RWPE2 (cell line): Measurements from ENCODE around the gene ZNF394.
"Not testable (repeated sequence)": the region's sequence is repeated elsewhere in the genome, so short reads cannot be mapped to it uniquely, and the experiment has no call there.

Experiments
- ATAC-seq: fragments of 200-7000 bp; cut with Tn5 transposase; 3 replicates; pipeline ENCODE4 v1.9.1; 2021; ENCODE audit warnings: low read depth
- DNase-seq: peaks from one replicate; pipeline ENCODE4 v3.0.0-alpha.2; 2020; ENCODE audit warnings: low spot score
- H3K27ac ChIP-seq: fragments of 450-650 bp; 2 replicates; pipeline ENCODE4 v1.5.1; 2017; ENCODE audit warnings: mild to moderate bottlenecking; ENCODE audit not compliant: poor library complexity, severe bottlenecking
- H3K27me3 ChIP-seq: fragments of 250-450 bp; sonication (Bioruptor Pico); 2 replicates; pipeline ENCODE4 v1.5.1; 2021; ENCODE audit warnings: mild to moderate bottlenecking, moderate library complexity; ENCODE audit not compliant: insufficient read depth, poor library complexity, severe bottlenecking
- H3K36me3 ChIP-seq: fragments of 250-450 bp; sonication (Bioruptor Pico); 2 replicates; pipeline ENCODE4 v1.5.1; 2020; ENCODE audit warnings: low read depth, mild to moderate bottlenecking, moderate library complexity
- H3K4me1 ChIP-seq: fragments of 250-450 bp; sonication (Bioruptor Pico); 2 replicates; pipeline ENCODE4 v1.5.1; 2021; ENCODE audit warnings: mild to moderate bottlenecking, moderate library complexity; ENCODE audit not compliant: insufficient read depth, poor library complexity, severe bottlenecking
- H3K4me3 ChIP-seq: fragments of 250-450 bp; sonication (Bioruptor Pico); 2 replicates; pipeline ENCODE4 v1.5.1; 2021; ENCODE audit warnings: mild to moderate bottlenecking, moderate library complexity; ENCODE audit not compliant: severe bottlenecking
- H3K9me3 ChIP-seq: fragments of 250-450 bp; sonication (Bioruptor Pico); 2 replicates; pipeline ENCODE4 v1.5.1; 2021; ENCODE audit warnings: mild to moderate bottlenecking, moderate library complexity; ENCODE audit not compliant: severe bottlenecking
- TF ChIP-seq, protein P1 (sequence below): fragments of 450-650 bp; IDR thresholded peaks from one replicate; pipeline ENCODE4 v1.5.1; 2017; ENCODE audit warnings: mild to moderate bottlenecking, moderate library complexity; ENCODE audit not compliant: poor library complexity, severe bottlenecking

Gene ZNF394

GRCh38 chr7:99504281-99504602 lies 4.2 kb upstream of the ZNF394 start:
- H3K4me1 ChIP-seq = peaks cover 5% of the 10 kb centered on the region
- H3K36me3 ChIP-seq = peaks cover 13% of the 10 kb centered on the region
- H3K4me3 ChIP-seq = peak overlapping the region; percentile 52
- TF ChIP-seq, protein P1, sequence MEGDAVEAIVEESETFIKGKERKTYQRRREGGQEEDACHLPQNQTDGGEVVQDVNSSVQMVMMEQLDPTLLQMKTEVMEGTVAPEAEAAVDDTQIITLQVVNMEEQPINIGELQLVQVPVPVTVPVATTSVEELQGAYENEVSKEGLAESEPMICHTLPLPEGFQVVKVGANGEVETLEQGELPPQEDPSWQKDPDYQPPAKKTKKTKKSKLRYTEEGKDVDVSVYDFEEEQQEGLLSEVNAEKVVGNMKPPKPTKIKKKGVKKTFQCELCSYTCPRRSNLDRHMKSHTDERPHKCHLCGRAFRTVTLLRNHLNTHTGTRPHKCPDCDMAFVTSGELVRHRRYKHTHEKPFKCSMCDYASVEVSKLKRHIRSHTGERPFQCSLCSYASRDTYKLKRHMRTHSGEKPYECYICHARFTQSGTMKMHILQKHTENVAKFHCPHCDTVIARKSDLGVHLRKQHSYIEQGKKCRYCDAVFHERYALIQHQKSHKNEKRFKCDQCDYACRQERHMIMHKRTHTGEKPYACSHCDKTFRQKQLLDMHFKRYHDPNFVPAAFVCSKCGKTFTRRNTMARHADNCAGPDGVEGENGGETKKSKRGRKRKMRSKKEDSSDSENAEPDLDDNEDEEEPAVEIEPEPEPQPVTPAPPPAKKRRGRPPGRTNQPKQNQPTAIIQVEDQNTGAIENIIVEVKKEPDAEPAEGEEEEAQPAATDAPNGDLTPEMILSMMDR = no peak
- no peaks in the 10 kb centered on the region for H3K27me3 ChIP-seq
- DNase-seq = no peak
- peak; percentile 87 for ATAC-seq
- H3K9me3 ChIP-seq = no peaks in the 10 kb centered on the region
- peak overlapping the region; percentile 66 for H3K27ac ChIP-seq

DNA sequence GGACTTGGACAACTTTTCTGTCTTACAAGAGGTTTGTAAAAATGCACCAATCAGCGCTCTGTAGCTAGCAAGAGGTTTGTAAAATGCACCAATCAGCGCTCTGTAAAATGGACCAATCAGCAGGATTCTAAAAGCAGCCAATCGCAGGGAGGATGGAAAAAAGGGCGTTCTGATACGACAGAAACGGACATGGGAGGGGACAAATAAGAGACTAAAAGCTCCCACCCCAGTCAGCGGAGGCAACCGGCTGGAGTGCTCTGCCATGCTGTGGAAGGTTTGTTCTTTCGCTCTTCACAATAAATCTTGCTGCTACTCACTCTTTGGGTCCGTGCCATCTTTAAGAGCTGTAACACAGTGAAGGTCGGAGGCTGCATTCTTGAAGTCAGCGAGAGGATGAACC lies 1.2 kb upstream of the ZNF394 start:
- peaks cover 23% of the 10 kb centered on the region for H3K36me3 ChIP-seq
- H3K27ac ChIP-seq, DNase-seq, H3K27me3 ChIP-seq, H3K4me1 ChIP-seq, H3K9me3 ChIP-seq, H3K4me3 ChIP-seq, ATAC-seq: not testable (repeated sequence)

- no peaks in the 10 kb centered on the region for H3K27me3 ChIP-seq
- no peaks in the 10 kb centered on the region for H3K4me1 ChIP-seq
- peak overlapping the region; percentile 78 for H3K4me3 ChIP-seq
- TF ChIP-seq, protein P1 = no peak
- H3K9me3 ChIP-seq = no peaks in the 10 kb centered on the region
- no peak for ATAC-seq
- peaks cover 29% of the 10 kb centered on the region for H3K36me3 ChIP-seq
- peak overlapping the region; percentile 69 for H3K27ac ChIP-seq
- no peak for DNase-seq
These were observed 542 bp upstream of the ZNF394 start for GRCh38 chr7:99500637-99501009.

DNA sequence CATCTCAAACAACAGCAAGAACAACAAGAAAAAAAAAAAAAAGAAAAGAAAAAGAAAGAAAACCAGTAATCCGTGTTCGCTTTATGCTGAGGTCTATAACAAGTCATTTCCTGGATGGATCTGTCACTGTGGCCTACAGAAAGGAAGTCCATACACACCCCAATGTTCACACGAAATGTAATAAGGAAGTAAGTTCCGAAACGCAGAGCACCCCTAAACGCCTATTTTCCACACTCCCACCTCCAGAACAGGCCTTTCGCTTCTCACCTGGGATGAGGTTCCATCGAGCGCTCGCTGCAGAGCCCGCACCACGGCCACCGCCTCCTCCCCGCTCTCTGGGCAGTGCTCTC lies 735 bp downstream of the ZNF394 start:
- ATAC-seq (peak; percentile 12; the same call in 2 of the 3 replicates), DNase-seq (no peak)
- H3K4me1 ChIP-seq = no peaks in the 10 kb centered on the region
- H3K27ac ChIP-seq = peak overlapping the region; percentile 69
- H3K36me3 ChIP-seq = peaks cover 42% of the 10 kb centered on the region
- TF ChIP-seq, protein P1 = no peak
- peak overlapping the region; percentile 78 for H3K4me3 ChIP-seq
- H3K9me3 ChIP-seq = peaks cover 7% of the 10 kb centered on the region
- no peaks in the 10 kb centered on the region for H3K27me3 ChIP-seq

DNA sequence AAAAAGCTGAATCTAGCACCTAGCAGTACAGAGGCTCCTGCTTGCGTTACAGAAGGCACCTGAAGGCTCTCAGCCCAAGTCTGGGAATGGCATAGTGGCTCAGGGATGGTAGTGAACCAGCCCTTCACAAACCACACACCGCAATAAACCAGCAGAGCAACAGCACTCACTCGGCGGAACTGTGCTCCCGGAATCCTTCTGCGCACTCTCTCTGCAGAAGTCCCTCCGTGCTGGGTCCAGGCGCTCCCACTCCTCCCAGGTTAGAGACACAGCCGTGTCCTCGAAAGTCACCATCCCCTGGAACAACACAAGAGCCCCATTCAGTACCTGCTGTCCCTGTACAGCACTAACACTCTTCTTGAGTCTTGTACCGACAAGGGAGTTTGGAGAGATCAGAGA lies 1.5 kb downstream of the ZNF394 start:
- no peak; the same call in 2 of the 3 replicates for ATAC-seq
- DNase-seq = no peak
- Histone ChIP-seq H3K27ac (no peak overlapping the region), H3K4me1 (no peaks in the 10 kb centered on the region), H3K9me3 (peaks cover 15% of the 10 kb centered on the region), H3K4me3 (peak overlapping the region; percentile 78), H3K27me3 (no peaks in the 10 kb centered on the region), H3K36me3 (peaks cover 50% of the 10 kb centered on the region)
- TF ChIP-seq, protein P1 = no peak
